NCI-H128 (cell line): ENCODE data around the gene HPGDS.

Source experiments
- DNase-seq: peaks from one replicate; lab custom pipeline; 2025; ENCODE audit not compliant: unreplicated experiment; lab: John Stamatoyannopoulos, UW

HPGDS gene

DNA sequence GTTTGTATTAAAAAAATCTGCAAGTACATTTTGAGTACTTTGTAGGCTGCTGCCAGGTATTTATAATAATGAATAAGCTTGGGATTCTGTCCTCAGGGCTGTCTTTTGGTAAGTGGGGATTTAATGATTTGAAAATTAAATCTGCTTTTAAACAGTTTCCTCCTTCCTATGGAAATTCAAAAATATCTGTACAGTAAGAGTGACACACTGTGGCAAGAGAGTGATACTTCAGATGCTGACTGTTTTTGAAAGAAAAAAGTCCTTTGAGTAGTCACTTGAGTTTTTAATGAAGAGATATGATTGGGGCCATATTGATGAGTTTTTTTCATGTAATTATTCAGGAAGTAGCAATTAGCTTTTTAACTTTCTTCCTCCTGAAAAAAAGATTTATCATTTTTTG, 85.8 kb downstream of the HPGDS start:
- DNase-seq: no peak

DNA sequence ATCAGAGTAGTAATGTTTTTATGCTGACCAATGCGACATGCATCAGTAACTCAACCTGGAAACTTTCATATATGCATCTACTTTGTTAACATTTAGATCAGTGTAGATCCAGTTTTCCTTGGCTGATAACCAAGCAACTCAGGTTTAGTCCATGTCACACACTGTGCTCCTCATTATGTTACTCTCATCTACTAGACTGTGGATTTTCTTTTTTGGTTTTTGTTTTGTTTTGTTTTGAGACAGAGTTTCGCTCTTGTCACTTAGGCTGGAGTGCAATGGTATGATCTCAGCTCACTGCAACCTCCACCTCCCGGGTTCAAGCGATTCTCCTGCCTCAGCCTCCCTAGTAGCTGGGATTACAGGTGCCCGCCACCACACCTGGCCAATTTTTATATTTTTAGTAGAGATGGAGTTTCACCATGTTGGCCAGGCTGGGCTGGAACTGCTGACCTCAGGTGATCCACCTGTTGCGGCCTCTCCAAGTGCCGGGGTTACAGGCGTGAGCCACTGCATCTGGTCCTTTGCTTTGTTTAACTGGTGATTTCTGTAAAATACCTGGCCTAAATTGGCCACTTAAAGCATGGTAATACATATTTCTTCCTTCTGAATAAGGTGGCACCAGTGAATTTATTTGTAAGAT, 86.4 kb downstream of the HPGDS start:
- no peak for DNase-seq

DNA sequence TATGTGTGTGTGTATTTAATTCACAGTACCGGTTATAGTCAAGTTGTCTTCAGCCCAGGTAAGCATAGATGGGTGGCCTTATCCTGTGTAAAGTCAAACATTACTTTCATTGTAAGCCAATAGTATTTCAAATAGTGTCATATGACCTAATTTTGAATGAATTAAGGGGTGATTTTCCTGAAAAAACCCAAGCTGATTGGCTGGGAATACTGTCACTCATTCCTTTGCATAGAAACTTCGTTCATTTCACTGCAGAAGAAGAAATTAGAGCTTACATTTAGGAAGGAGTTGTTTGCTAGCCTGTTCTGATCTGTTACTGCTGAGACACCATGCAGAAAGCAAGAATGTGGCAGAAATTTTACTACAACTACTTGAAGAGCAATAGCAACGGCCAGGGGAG, 89.6 kb downstream of the HPGDS start:
- no peak for DNase-seq

DNA sequence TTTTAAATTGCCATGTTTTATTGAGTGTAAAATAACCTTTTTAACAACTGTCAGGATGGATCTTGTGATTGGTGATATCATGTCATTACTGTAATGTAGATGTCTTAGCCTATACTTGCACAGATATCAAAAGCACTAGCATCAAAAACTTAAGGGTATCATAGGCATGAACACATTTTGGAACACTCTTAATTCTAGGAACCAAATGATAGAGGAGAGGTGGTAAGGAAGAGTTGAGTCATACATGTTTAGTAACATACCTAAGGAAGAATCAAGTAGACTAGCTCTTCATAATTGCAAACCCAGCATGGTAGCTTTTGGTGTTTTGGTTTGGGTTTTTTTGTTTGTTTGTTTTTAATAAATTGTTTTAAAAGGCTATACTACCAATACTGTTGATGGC, 91.5 kb downstream of the HPGDS start:
- no peak for DNase-seq
